ENCODE measurements around the gene C17orf75. TPM values are rescaled to one million over a fixed set of nuclear protein-coding genes. Genes with fewer than 3 reads are reported as not detected.

C17orf75 gene
- total RNA-seq, 1 experiment from 2014 or later: 26.9 TPM

DNA sequence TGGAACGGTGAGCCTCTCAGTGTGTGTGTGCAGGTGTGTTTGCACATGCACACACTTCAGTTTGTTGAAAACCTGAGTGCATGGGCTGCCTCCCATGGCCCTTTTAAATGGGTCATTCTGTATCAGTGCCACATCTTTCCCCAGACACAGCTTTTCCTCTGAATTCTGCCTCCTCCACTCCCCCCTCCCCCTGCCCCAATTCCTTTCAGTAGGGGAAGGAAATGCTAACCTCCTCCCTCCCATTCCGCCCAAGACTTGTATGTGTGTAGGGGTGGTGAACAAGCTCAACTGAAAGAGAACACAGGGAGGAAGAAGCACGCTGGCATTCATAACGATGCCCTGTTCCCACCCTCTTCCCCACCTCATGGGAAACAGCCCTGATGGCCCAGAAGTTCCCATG, 34.3 kb downstream of the C17orf75 start:
- no peak for DNase-seq (ENCODE audit: low spot score)
- TF ChIP-seq, protein P1, sequence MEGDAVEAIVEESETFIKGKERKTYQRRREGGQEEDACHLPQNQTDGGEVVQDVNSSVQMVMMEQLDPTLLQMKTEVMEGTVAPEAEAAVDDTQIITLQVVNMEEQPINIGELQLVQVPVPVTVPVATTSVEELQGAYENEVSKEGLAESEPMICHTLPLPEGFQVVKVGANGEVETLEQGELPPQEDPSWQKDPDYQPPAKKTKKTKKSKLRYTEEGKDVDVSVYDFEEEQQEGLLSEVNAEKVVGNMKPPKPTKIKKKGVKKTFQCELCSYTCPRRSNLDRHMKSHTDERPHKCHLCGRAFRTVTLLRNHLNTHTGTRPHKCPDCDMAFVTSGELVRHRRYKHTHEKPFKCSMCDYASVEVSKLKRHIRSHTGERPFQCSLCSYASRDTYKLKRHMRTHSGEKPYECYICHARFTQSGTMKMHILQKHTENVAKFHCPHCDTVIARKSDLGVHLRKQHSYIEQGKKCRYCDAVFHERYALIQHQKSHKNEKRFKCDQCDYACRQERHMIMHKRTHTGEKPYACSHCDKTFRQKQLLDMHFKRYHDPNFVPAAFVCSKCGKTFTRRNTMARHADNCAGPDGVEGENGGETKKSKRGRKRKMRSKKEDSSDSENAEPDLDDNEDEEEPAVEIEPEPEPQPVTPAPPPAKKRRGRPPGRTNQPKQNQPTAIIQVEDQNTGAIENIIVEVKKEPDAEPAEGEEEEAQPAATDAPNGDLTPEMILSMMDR (conservative IDR thresholded peaks at IDR 0.05; ENCODE audit: low read depth, low read length): no peak
- TF ChIP-seq EZH2 (IDR thresholded peaks at IDR 0.05; ENCODE audit: borderline replicate concordance, low read depth, low read length, poor library complexity, severe bottlenecking): no peak
- intact Hi-C loops (cut with micrococcal nuclease; ENCODE audit: unreplicated experiment): no loop called here
- Histone ChIP-seq H3K4me3 (ENCODE audit: low read depth, low read length, poor library complexity, severe bottlenecking) (no peak overlapping the region), H3K27ac (ENCODE audit: low read depth, low read length, poor library complexity, severe bottlenecking) (no peak overlapping the region), H3K36me3 (ENCODE audit: insufficient read depth, low read length, poor library complexity, severe bottlenecking) (no peaks in the 10 kb centered on the region), H3K27me3 (replicated peaks; ENCODE audit: insufficient read depth, low read depth, low read length, poor library complexity) (no peaks in the 10 kb centered on the region), H3K4me1 (ENCODE audit: insufficient read depth, low read length, poor library complexity, severe bottlenecking) (peaks cover 7% of the 10 kb centered on the region), H3K9me3 (ENCODE audit: low read depth, low read length, poor library complexity, severe bottlenecking) (no peaks in the 10 kb centered on the region)
- ChIA-PET POLR2A (ENCODE audit: low non-redundant PET) (no interaction called here), CTCF (no interaction called here)
- no TSS peak for BruUV-seq (replicated peaks)

DNA sequence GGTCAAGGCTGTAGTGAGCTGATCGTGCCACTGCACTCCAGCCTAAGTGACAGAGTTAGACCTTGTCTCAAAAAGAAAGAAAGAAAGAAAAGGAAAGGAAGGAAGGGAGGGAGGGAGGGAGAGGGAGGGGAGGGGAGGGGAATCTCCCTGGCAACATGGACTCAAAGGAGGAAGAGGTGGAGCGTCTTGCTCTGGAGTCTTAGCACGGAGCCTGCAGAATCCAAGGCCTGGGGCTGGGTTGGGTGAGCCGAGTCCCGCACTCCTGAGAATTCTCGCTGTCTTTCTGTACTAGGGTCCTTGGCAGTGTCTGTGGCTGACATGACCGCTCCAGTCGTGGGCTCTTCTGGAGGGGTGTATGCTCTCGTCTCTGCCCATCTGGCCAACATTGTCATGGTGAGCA, 36.9 kb downstream of the C17orf75 start:
- CTCF ChIA-PET: no interaction called here

DNA sequence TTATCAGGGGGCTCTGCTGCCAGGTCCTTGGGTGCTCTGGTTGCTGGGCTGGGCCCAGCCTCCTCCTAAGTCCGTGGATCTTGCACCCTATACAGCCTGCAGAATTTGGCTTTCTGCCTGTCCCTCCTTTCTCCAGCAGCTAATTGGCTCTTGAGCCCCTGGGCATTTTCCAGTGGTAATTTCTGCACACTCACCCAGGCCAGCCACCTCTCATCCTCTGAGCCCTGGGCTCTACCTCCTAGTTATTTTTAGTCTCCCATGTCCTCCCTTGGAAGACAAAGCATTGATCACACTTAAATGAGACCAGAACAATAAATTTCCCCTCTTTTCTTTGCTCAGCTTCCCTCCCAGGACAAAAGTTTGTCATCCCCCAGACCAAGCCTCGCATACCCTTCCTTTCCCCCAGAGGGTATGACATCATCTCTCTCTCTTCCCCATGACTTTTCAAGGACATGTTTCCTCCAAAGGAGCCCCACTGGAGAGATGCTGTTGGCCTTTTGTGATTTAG, 38.1 kb downstream of the C17orf75 start:
- Histone ChIP-seq H3K27ac (ENCODE audit: low read depth, low read length, poor library complexity, severe bottlenecking) (no peak overlapping the region), H3K9me3 (ENCODE audit: low read depth, low read length, poor library complexity, severe bottlenecking) (no peaks in the 10 kb centered on the region), H3K4me3 (ENCODE audit: low read depth, low read length, poor library complexity, severe bottlenecking) (no peak overlapping the region), H3K27me3 (replicated peaks; ENCODE audit: insufficient read depth, low read depth, low read length, poor library complexity) (no peaks in the 10 kb centered on the region), H3K4me1 (ENCODE audit: insufficient read depth, low read length, poor library complexity, severe bottlenecking) (peaks cover 7% of the 10 kb centered on the region), H3K36me3 (ENCODE audit: insufficient read depth, low read length, poor library complexity, severe bottlenecking) (no peaks in the 10 kb centered on the region)
- TF ChIP-seq EZH2 (IDR thresholded peaks at IDR 0.05; ENCODE audit: borderline replicate concordance, low read depth, low read length, poor library complexity, severe bottlenecking): no peak
- TF ChIP-seq, protein P1 (conservative IDR thresholded peaks at IDR 0.05; ENCODE audit: low read depth, low read length): no peak
- POLR2A ChIA-PET (ENCODE audit: low non-redundant PET): no interaction called here
- intact Hi-C loops (cut with micrococcal nuclease; ENCODE audit: unreplicated experiment): no loop called here
- no TSS peak for BruUV-seq (replicated peaks)
- no peak for DNase-seq (ENCODE audit: low spot score)
- CTCF ChIA-PET: no interaction called here

More for the DNA sequence above, 36.9 kb downstream of the C17orf75 start:
- Histone ChIP-seq H3K27ac (ENCODE audit: low read depth, low read length, poor library complexity, severe bottlenecking) (no peak overlapping the region), H3K4me1 (ENCODE audit: insufficient read depth, low read length, poor library complexity, severe bottlenecking) (no peaks in the 10 kb centered on the region), H3K4me3 (ENCODE audit: low read depth, low read length, poor library complexity, severe bottlenecking) (no peak overlapping the region), H3K9me3 (ENCODE audit: low read depth, low read length, poor library complexity, severe bottlenecking) (no peaks in the 10 kb centered on the region), H3K36me3 (ENCODE audit: insufficient read depth, low read length, poor library complexity, severe bottlenecking) (no peaks in the 10 kb centered on the region), H3K27me3 (replicated peaks; ENCODE audit: insufficient read depth, low read depth, low read length, poor library complexity) (no peaks in the 10 kb centered on the region)
- DNase-seq (ENCODE audit: low spot score): no peak
- TF ChIP-seq, protein P1 (conservative IDR thresholded peaks at IDR 0.05; ENCODE audit: low read depth, low read length): no peak
- TF ChIP-seq EZH2 (IDR thresholded peaks at IDR 0.05; ENCODE audit: borderline replicate concordance, low read depth, low read length, poor library complexity, severe bottlenecking): no peak
- POLR2A ChIA-PET (ENCODE audit: low non-redundant PET): no interaction called here
- intact Hi-C loops (cut with micrococcal nuclease; ENCODE audit: unreplicated experiment): no loop called here
- no TSS peak for BruUV-seq (replicated peaks)
